RWPE1 (cell line): Measurements from ENCODE around the gene RHEB.
A peak's percentile ranks its signal among the peaks of the same experiment; 100 is the strongest.

ENCODE experiments used
- CTCF ChIA-PET: fragments of 350-600 bp; sonication (Branson Sonifier 250); formaldehyde crosslinking; extraction: SDS; loops from one replicate; lab custom pipeline; 2021; lab: Yijun Ruan, JAX
- POLR2A ChIA-PET: fragments of 400-600 bp; formaldehyde crosslinking; extraction: SDS; loops from one replicate; lab custom pipeline; 2020; ENCODE audit warnings: antibody characterized with exemption; ENCODE audit not compliant: low non-redundant PET; lab: Yijun Ruan, JAX
- DNase-seq: peaks from one replicate; pipeline ENCODE4 v3.0.0; 2012; ENCODE audit warnings: low spot score
- H3K27ac ChIP-seq: fragments of 450-650 bp; 2 replicates; pipeline ENCODE4 v1.5.1; 2017
- CTCF ChIP-seq: fragments of 450-650 bp; conservative IDR thresholded peaks from 2 replicates; pipeline ENCODE4 v1.5.1; 2017; ENCODE audit warnings: low read depth, mild to moderate bottlenecking

RHEB gene

GRCh38 chr7:151507806-151508205 lies 11.9 kb downstream of the RHEB start:
- DNase-seq, result no peak
- H3K27ac ChIP-seq, result no peak overlapping the region
- CTCF ChIA-PET, result interaction anchor here (0.7 kb wide), 1 partner anchor 247 kb away, joined by 3 read pairs; no protein-coding TSS in a partner anchor
- POLR2A ChIA-PET, result no interaction called here
- TF ChIP-seq CTCF, result no peak

- DNase-seq, result no peak
- ChIA-PET CTCF (interaction anchor here (0.6 to 0.7 kb wide), 2 partner anchors 544 to 1171 kb away, joined by 3 read pairs; no protein-coding TSS in a partner anchor), POLR2A (interaction anchor here (0.6 kb wide), 1 partner anchor 10 kb away, joined by 3 read pairs; no protein-coding TSS in a partner anchor)
- H3K27ac ChIP-seq, result peak overlapping the region; percentile 61
- TF ChIP-seq CTCF, result no peak
Observed at GRCh38 chr7:151506901-151507382, 12.8 kb downstream of the RHEB start.

GRCh38 chr7:151505836-151506468 lies 13.7 kb downstream of the RHEB start:
- no peak for TF ChIP-seq CTCF
- no peak overlapping the region for H3K27ac ChIP-seq
- DNase-seq, result peak; percentile 30
- POLR2A ChIA-PET, result no interaction called here
- CTCF ChIA-PET, result interaction anchor here (0.6 kb wide), 1 partner anchor 1170 kb away, joined by 3 read pairs; no protein-coding TSS in a partner anchor

GRCh38 chr7:151505433-151505832 lies 14.3 kb downstream of the RHEB start:
- ChIA-PET CTCF (no interaction called here), POLR2A (no interaction called here)
- no peak for DNase-seq
- no peak overlapping the region for H3K27ac ChIP-seq
- no peak for TF ChIP-seq CTCF

- ChIA-PET POLR2A (no interaction called here), CTCF (no interaction called here)
- TF ChIP-seq CTCF, result no peak
- no peak for DNase-seq
- no peak overlapping the region for H3K27ac ChIP-seq
Observed at GRCh38 chr7:151504715-151505326, 14.9 kb downstream of the RHEB start.

- POLR2A ChIA-PET, result no interaction called here
- no peak overlapping the region for H3K27ac ChIP-seq
- no peak for TF ChIP-seq CTCF
- CTCF ChIA-PET, result no interaction called here
- DNase-seq, result peak; percentile 33
Observed at GRCh38 chr7:151503902-151504714, 15.6 kb downstream of the RHEB start.
